Epidermal melanocyte (primary cell): ENCODE data around the gene UQCR11.

ENCODE experiments used
- DNase-seq: peaks from one replicate; pipeline ENCODE4 v3.0.0; 2011; ENCODE audit warnings: low spot score; ENCODE audit not compliant: insufficient read length

Gene UQCR11

DNA sequence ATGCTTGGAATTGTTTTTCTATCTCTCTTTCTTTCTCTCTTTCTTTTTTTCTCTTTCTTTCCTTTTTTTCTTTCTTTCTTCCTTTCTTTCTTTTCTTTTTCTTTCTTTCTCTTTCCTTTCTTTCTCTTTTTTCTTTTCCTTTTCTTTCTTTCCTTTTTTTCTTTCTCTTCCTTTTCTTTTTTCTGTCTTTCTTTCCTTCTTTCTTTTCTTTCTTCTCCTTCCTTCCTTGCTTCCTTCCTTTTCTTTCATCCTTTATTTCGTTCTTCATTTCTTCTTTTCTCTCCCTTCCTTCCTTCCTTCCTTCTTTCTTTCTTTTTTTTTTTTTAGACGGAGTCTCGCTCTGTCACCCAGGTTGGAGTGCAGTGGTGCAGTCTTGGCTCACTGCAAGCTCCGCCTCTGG, 35.3 kb downstream of the UQCR11 start:
- no peak for DNase-seq

DNA sequence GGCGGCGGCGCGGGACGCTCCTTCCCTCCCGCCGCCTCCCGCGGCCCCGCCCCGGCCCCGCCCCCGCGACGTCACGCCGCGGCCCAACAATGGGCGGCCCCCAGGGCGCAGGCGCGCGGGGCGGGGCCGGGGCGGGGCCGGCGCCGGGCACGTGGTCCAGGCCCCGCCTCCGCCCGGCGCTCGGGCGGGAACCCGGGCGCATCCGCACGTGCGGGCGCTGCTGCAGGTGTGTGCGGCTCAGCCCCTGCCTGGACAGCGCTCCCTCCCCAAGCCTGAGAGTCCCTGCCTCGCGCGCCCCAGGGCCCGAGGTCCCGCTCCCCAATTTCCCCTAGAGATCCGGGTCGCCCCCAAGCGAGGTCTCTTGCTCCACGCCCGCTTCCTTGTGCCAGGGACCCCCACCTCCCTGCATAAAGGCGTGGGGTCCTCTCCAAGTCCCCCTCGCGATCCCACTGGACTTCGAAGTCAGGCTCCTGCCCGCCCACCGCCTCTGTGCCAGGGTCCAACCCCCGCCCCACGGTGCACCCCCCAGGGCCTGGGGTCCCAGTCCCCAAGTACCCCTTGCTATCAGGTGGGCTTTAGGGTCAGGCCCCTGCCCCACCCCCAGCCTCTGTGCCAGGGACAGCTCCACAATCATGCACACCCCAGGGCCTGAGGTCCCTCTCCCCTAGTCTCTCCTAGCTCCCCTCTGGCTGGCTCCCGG, 36.8 kb downstream of the UQCR11 start, which contains the start of gene MEX3D:
Gene MEX3D, minus strand, starts transcription at position 6 of the 700 bp plus-strand sequence. CDS start 267 bp downstream, outside the sequence.
- peak; percentile 94 for DNase-seq

DNA sequence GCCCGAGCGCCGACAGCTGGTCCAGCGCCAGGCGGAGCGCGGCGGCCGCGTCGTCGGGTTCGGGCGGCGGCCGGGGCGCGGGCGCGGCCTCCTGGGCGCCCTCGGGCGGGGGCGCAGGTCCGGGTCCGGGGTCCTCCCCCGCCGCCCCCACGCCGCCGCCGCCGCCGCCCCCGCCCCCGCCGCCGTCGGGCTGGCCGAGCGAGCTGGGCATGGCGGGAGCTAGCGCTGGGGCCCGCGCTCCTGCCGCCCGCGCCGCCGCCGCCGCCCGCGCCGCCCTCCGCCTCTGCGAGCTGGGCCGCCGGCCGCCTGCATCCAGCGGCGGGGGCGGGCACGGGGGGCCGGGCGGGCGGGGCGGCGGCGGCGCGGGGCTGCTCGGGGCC, 37.4 kb downstream of the UQCR11 start:
- DNase-seq, result no peak

DNA sequence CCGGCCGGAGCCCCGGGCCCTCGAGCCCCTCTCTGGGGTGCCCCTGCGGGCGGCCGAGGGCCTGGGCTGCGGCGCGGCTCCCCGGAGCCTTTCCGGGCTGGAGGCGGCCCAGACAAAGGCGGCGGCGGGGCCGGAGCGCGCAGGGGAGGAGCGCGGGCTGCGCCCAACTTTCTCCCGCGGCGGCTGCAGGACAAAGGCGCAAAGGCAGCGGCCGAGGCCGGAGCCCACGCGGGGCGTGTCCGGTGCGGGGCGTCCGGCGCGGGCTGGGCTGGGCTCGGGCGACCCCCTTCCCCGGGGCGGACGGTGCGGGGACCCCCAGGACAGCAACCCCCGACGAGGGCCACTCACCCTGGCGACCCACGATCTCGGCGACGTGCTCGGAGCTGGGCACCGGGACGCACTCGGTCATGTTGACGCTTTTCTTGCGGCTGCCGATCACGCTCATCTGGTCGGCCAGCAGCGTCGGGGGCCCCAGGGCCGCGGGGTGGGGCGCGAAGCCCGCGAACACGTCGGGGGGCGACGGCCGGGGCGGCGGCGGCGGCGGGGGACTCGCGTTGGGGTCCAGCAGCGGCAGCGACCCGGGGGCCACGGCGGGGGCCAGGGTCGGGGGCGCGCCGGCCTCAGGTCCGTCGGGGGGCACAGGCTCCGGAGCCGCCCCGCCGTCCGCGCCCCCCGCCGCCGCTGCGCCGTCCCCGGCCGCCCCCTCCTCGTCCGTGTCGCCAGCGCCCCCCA, 38.0 kb downstream of the UQCR11 start:
- DNase-seq, result peak; percentile 69

DNA sequence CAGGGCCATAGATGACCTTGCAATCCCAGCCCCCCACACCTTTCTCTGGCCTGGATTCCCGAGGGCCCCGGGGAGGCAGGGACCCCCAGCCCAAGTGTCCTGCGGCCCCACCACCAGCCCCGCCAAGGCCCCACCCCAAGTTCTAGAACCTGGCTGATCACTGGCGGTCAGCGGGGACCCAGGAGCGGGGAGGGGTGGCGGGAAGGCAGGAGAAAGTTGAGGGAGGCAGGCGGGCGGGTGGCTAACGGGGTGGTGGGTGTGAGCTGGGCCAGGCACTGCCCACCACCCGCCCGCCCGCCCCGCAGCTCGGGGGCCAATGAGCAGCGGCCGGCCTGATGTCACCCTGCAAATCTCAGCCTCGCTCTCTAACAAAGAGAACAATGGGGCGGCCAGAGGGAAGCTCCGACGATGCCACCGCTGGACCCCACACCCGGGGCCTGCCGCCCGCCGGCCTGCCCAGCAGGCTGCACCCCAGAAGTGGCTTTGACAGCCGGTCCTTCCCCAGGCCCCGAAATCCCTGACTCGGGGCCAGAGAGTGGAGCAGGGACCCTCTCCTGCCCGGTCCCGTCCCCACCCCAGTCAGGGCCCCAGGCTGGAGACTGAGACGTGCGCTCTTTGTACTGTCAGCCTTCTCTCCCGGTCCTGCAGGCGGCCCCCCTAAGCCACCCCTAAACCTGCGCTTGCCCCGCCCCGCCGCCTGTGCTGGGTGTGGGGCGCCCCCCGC, 38.7 kb downstream of the UQCR11 start:
- peak; percentile 96 for DNase-seq

DNA sequence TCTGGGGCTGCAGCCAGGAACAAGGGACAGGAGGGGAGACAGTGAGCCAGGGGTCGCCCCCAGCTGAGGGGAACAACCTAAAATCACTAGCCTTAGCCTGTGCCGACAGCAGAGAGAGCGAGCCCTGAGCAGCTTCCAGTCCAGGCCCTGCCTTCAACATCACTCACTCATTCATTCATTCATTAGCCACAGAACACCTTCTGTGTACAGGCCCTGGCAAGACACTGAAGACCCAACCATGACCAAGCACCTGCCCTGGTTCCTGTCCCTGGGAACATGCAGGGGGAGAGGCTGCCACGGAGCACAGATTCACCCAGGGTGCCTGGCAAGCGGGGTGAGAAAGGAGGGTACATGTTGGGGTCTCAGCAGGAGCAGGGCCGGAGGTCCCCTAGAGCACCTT, 42.0 kb downstream of the UQCR11 start:
- no peak for DNase-seq

DNA sequence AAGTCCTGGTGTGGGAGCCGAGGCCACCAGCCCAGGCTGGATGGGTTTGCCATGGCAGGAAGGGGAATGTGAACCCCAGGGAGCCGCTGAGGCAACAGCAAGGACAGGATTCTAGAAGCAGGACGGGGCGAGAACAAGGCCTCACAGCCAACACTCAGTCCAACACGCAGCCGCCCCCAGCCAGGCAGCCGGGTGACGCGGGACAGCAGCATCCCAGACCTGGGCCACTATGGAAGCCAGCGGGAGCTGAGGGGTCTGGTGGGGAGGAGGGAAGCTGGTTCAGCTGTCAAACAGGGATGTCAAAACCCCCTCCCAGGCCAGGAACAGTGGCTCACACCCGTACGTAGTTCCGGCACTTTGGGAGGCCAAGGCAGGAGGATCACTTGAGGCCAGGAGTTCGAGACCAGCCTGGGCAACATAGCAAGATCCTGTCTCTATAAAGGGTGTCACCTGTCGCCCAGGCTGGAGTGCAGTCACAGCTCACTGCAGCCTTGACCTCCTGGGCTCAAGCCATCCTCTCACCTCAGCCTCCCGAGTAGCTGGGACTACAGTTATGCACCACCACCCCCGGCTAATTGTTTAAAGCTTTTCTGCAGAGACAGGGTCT, 43.9 kb downstream of the UQCR11 start:
- DNase-seq, result no peak

DNA sequence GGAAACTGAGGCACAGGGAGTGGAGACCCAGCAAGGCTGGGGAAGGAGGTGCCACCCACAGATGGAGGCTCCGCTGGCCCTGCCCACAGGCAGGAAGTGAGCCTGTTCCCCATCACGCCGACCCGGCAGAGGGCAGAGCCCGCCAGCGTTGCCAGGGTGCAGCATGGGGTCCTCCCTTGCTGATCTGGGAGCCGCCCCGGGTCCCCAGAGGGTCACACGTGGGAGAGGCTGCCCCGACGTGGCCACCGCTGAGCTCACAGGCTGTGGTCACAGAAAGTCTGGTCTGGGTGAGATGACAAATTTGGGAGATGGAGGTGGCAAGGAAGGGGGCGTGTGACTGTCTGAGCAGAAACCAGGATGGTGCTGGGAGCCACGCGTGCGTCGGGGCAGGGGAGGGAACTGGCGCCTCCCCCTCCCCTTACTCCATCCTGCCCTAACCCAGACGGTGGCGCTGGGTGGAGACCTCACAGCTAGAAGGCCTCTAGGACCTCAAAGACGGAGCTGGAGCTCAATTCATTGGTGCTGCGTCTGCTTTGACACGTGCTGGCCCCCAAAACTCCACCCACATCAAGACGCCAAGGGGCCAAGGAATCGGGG, 44.9 kb downstream of the UQCR11 start:
- no peak for DNase-seq

DNA sequence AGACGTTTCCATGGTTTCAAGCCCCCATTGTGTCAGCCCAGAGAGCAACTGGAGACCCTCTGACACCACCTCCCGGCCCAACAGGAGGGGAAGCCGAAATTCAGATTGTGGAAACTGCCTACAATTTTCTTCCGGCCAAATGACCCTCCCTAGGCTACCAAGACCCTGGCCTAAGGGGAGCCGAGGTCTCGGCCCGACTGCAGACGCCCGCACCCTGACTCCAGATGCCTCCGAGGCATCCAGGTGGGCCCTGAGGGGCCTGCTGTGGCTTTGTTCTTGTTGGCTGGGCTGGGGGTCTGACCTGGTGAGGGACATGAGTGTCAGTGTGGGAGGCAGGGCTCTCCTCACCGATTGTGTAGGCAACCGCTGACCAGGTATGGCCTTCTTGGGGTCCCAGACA, 46.7 kb downstream of the UQCR11 start:
- no peak for DNase-seq

DNA sequence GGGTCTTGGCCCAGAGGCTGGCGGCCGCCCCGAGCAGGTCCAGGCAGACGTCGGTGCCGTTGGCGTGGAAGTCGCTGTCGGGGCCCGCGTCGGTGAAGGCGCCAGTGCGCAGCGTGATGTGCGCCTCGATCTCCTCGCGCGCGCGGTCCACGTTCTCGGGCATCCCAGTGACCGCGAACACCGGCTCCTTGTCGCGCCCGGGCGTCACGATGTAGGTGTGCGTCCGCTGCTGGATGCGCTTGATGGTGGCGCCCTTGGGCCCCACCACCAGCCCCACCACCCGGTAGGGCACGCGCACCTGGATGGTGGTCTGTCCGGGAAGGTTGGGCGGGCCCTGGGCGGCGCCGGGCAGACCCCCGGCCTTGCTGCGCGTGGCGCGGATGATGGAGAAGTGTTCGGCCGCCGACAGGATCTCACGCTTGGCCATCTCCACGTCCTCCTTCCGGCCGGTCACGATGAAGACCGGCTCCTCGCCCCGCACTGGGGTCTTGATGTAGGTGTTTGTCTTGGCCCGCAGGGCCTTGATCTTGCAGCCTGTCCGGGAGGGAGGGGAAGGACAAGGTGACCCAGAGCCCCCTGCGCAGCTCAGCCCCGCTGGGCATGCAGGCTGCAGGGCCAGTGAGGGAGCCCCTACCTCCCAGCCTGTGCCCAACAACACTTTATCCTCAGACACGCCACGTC, 48.7 kb downstream of the UQCR11 start:
- DNase-seq, result no peak

DNA sequence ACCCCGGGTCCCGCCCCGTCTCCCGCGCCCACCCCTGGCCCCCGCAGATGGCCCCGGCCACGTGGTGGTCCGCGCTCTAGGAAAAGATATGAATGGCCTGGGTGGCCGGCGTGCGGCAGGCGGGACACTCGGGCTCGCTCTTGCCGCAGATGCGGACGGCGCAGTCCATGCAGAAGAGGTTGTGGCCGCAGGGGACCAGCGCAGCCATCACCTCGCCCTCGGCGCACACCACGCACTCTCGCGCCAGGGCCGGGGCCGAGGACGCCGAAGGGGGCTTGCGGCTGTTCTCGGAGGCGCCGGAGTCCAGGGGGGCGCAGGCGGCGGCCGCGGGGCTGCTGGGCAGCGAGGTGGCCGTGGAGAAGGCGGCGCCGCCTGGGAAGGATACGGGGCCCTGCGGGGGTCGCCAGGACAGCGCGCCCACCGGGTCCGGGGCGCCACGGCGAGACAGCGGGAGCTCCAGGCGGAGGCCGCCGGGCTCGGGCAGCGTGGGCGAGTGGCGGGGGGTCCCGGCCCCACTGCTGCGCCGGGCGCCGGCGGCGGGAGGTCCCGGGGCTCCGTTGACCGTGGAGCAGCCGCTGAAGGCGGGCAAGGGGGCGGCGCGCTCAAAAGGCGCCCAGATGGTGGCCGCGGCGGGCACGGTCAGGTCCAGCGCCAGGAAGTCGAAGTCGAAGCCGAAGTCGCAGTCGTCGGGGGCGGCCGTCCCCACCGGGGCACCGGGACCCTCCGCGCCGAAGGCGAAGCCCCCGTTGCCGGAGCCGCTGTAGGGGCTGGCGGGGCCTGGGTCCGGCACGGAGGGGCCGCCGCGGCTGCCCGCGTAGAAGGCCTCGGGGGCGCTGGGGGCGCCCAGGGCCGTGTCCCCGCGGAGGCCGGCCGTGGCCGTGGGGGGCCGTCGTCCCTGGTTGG, 49.5 kb downstream of the UQCR11 start:
- DNase-seq, result no peak

DNA sequence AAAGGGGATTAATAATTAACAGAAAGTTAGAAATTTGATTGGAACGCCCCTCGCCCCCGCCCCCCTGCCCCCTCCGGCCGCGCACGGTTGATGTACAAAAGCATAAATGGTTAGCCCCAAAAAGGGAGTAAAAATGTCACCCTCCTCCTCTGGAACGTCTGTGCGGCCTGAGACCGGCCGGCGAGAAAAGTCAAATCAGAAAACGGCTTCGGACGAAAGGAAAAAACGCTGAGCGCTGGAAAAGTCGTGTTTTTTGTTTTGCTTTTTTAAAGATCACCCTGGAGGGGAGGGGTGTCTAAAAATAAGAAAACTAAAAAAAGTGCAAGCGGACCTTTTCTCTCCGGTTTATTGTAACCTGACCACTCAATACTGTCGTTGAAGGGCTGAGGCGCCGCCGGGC, 50.3 kb downstream of the UQCR11 start:
- DNase-seq, result no peak

DNA sequence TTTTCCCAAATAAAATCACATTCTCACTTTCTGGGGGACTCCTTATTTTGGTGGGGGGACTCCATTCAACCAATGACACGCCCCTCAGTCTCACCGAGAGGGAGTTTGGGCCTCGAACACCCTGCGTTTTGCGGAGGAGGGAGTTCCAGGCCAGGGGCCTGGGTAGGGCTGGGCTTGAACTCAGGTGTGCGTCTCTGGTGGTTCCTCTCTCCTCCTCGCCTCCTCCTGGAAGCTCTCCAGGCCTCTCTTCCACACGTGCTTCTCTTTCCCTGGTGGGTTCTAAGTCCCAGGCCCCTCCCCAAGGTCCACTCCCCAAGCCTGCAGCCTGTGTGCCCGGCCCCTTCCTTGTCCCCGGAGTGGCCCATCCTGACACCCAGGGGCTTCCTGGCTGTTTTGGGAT, 51.8 kb downstream of the UQCR11 start:
- DNase-seq, result no peak

DNA sequence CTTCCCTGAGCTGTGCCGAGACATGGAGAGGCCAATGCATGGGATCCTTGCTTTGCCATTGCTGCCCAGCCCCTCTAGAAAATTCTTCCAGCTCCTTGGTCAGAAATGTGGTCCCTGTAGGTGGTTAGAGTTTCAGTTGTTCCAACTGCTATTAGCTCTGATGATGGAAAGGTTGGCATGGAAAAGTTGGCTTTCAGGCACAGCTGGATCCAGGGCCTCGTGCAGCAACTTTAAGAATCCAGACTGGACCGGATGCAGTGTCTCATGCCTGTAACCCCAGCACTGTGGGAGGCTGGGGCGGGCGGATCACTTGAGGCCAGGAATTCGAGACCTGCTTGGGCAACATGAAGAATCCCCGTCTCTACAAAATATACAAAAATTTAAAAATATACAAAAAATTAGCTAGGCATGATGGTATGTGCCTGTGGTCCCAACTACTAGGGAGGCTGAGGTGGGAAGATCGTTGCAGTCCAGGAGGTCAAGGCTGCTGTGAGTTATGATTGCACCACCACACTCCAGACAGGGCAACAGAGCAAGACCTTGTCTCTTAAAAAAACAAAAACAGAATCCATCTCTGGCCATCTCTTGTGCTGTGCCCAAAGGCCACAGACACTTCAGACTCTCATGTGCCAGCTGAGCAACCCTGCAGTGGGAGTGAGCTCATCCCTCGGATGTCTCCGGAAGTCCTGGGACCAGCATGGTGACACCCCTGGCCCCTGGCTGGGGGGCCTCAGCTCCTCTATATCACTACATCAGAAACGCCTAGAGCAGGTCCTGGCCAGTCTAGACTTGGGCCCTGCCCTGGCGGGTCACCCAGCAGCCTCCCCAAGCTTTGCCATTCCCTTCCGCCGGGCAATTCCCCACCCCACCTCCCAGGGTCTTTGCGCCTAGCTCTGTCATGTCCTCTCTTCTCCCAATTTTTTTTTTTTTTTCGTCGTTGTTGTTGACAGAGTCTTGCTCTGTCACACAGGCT, 53.9 kb downstream of the UQCR11 start:
- DNase-seq, result no peak

DNA sequence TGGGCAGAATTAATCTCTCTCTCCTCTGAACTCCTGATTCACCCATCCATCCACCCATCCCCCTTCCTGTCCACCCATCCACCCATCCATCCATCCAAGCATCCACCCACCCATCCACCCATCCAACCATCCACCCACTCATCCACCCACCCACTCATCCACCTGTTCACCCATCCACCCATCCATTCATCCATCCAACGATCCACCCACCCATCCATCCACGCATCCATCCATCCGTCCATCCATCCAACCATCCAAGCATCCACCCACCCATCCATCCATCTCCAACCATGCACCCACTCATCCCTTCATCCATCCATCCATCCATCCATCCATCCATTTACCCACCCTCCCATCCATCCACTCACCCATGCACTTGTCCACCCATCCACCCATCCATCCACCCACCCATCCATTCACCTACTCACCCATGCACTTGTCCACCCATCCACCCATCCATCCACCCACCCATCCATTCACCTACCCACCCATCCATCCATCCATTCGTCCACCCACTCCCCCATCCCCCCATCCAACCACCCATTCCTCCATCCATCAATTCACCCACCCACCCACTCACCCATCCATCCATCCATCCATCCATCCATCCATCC, 55.8 kb downstream of the UQCR11 start:
- DNase-seq, result no peak
